MCF 10A (cell line): ENCODE results near the gene ZFP64. TPM values are rescaled to one million over a fixed set of nuclear protein-coding genes. Genes with fewer than 3 reads are reported as not detected.

Experiments
- BruUV-seq: library from RNA; stranded (reverse); fragments of 400-500 nt; replicated peaks from 2 replicates; lab custom pipeline; 2021; lab: Mats Ljungman, UMichigan
- CTCF ChIA-PET: fragments of 300-600 bp; sonication (Branson Sonifier 250); formaldehyde crosslinking; extraction: SDS; loops from one replicate; lab custom pipeline; 2021; ENCODE audit warnings: antibody characterized with exemption, inconsistent platforms; lab: Yijun Ruan, JAX
- POLR2A ChIA-PET: fragments of 300-600, 350-650 bp; sonication (Branson Sonifier 250); formaldehyde crosslinking; extraction: SDS; loops from one replicate; lab custom pipeline; 2020; ENCODE audit warnings: antibody characterized with exemption, inconsistent platforms; lab: Yijun Ruan, JAX
- DNase-seq: peaks from one replicate; pipeline ENCODE4 v3.0.0-alpha.2; 2018; ENCODE audit not compliant: unreplicated experiment
- H3K27ac Mint-ChIP-seq: one replicate; pipeline ENCODE4 v1.8.0; 2022; ENCODE audit warnings: mild to moderate bottlenecking, low read depth, mixed read lengths; ENCODE audit not compliant: unreplicated experiment
- H3K27me3 Mint-ChIP-seq: one replicate; pipeline ENCODE4 v1.8.0; 2022; ENCODE audit warnings: mixed read lengths; ENCODE audit not compliant: insufficient read depth, unreplicated experiment
- H3K36me3 Mint-ChIP-seq: one replicate; pipeline ENCODE4 v1.8.0; 2022; ENCODE audit warnings: mild to moderate bottlenecking, moderate library complexity, mixed read lengths; ENCODE audit not compliant: insufficient read depth, unreplicated experiment
- H3K4me1 Mint-ChIP-seq: one replicate; pipeline ENCODE4 v1.8.0; 2022; ENCODE audit warnings: mixed read lengths; ENCODE audit not compliant: insufficient read depth, unreplicated experiment
- H3K4me3 Mint-ChIP-seq: one replicate; pipeline ENCODE4 v1.8.0; 2022; ENCODE audit warnings: mild to moderate bottlenecking, moderate library complexity, mixed read lengths; ENCODE audit not compliant: unreplicated experiment
- H3K9me3 Mint-ChIP-seq: one replicate; pipeline ENCODE4 v1.8.0; 2022; ENCODE audit warnings: mixed read lengths; ENCODE audit not compliant: unreplicated experiment
- CTCF ChIP-seq: fragments of 200-600 bp; IDR thresholded peaks from one replicate; pipeline ENCODE4 v1.8.0; 2022; ENCODE audit warnings: antibody characterized with exemption, mild to moderate bottlenecking; ENCODE audit not compliant: unreplicated experiment
- intact Hi-C: fragments of 100-400 bp; cut with micrococcal nuclease; formaldehyde crosslinking; loops from 2 replicates; pipeline ENCODE4 v1.14.1; 2022
- total RNA-seq: library from RNA; stranded (reverse); gene quantifications from 2 replicates; pipeline ENCODE4 v1.2.3, GENCODE V29; 2022

The ZFP64 gene
- total RNA-seq, 1 experiment from 2014 or later = 13.0 TPM

- intact Hi-C loops = no loop called here
- Mint-ChIP-seq H3K27ac (no peak overlapping the region), H3K4me1 (no peaks in the 10 kb centered on the region), H3K9me3 (no peaks in the 10 kb centered on the region), H3K27me3 (no peaks in the 10 kb centered on the region), H3K36me3 (peaks cover 46% of the 10 kb centered on the region), H3K4me3 (no peak overlapping the region)
- BruUV-seq = no TSS peak
- no peak for DNase-seq
- CTCF ChIA-PET = interaction anchor here (0.8 to 5.1 kb wide), 5 partner anchors 7 to 928 kb away, joined by 3 to 43 read pairs (median 7); no protein-coding TSS in a partner anchor
- TF ChIP-seq CTCF = no peak
- POLR2A ChIA-PET = no interaction called here
Observed at GRCh38 chr20:52152921-52153320, 38.7 kb downstream of the ZFP64 start.

- POLR2A ChIA-PET = interaction anchor here (0.7 kb wide), 1 partner anchor 14 kb away, joined by 3 read pairs; no protein-coding TSS in a partner anchor
- Mint-ChIP-seq H3K9me3 (no peaks in the 10 kb centered on the region), H3K36me3 (peaks cover 45% of the 10 kb centered on the region), H3K27me3 (no peaks in the 10 kb centered on the region), H3K4me3 (no peak overlapping the region), H3K4me1 (no peaks in the 10 kb centered on the region), H3K27ac (no peak overlapping the region)
- DNase-seq = no peak
- BruUV-seq = no TSS peak
- TF ChIP-seq CTCF = no peak
- CTCF ChIA-PET = interaction anchor here (0.8 to 1.8 kb wide), 2 partner anchors 8 to 929 kb away, joined by 3 to 7 read pairs; no protein-coding TSS in a partner anchor
- intact Hi-C loops = no loop called here
Observed at GRCh38 chr20:52152416-52152815, 39.2 kb downstream of the ZFP64 start.

- peak; percentile 57 for DNase-seq
- Mint-ChIP-seq H3K4me1 (no peaks in the 10 kb centered on the region), H3K4me3 (no peak overlapping the region), H3K27ac (no peak overlapping the region), H3K9me3 (no peaks in the 10 kb centered on the region), H3K36me3 (peaks cover 29% of the 10 kb centered on the region), H3K27me3 (no peaks in the 10 kb centered on the region)
- peak; percentile 68 for TF ChIP-seq CTCF
- CTCF ChIA-PET = interaction anchor here (0.6 to 8.3 kb wide), 28 partner anchors 9 to 1397 kb away, joined by 3 to 86 read pairs (median 4); partner anchors contain the start of gene ZFP64
- POLR2A ChIA-PET = interaction anchor here (0.9 kb wide), 1 partner anchor 9 kb away, joined by 6 read pairs; no protein-coding TSS in a partner anchor
- intact Hi-C loops = loop anchor here (1.0 kb wide), 1 partner anchor 22 kb away; no protein-coding TSS in a partner anchor
- no TSS peak for BruUV-seq
Observed at GRCh38 chr20:52150440-52151258, 40.9 kb downstream of the ZFP64 start.

DNA sequence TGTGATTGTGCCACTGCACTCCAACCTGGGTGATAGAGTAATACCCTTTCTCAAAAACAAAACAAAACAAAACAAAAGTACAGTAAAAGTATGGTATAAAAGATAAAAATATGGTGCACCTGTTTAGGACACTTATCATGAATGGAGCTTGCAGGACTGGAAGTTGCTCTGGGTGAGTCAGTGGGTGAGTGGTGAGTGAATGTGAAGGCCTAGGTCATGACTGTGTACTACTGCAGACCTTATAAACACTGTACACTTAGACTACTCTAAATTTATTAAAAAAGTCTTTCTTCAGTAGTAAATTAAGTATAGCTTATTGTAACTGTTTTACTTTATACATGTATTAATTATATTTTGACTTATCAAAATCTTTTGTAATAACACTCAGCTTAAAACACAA, 46.0 kb downstream of the ZFP64 start:
- no peak for TF ChIP-seq CTCF
- no peak for DNase-seq
- Mint-ChIP-seq H3K36me3 (peaks cover 12% of the 10 kb centered on the region), H3K4me3 (no peak overlapping the region), H3K4me1 (no peaks in the 10 kb centered on the region), H3K9me3 (peaks cover 6% of the 10 kb centered on the region), H3K27ac (no peak overlapping the region), H3K27me3 (no peaks in the 10 kb centered on the region)
- CTCF ChIA-PET = interaction anchor here (0.6 to 8.3 kb wide), 6 partner anchors 9 to 1163 kb away, joined by 3 to 86 read pairs (median 4); no protein-coding TSS in a partner anchor
- intact Hi-C loops = no loop called here
- POLR2A ChIA-PET = no interaction called here
- no TSS peak for BruUV-seq
